ENCODE results near the gene ATP2B1.
"Not testable (repeated sequence)": the region's sequence is repeated elsewhere in the genome, so short reads cannot be mapped to it uniquely, and the experiment has no call there.

The ATP2B1 gene

DNA sequence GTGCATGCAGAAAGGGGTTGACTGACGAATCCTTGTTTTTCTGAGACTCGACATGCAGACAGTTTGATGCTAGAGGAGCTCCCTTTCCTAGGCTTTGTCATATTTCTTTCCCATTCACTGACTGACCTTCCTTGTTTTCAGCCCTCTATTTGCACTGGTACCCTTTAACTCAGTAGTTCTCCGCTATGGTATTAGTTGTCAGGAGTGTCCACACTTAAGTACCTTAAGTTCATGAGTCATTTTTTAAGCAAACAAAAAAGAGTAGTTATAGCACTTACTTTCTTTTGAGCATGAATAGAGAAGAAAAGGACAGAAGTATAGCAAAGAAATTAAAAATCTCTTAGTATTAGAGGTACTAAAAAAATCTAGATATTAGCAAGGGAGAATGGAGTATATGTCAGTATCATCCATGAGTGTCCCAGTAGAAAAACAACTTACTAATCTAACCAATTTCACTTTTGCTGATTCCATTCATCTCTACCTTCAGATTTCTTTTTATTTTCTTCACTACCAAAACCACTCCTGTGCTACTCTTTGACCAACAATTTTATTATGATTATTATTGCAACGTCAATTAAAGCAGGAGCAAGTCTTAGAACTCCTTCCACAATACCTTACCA is 8.3 kb downstream of the ATP2B1 start:
- no peak overlapping the region for H3K4me3 ChIP-seq (ENCODE audit: low read length)

DNA sequence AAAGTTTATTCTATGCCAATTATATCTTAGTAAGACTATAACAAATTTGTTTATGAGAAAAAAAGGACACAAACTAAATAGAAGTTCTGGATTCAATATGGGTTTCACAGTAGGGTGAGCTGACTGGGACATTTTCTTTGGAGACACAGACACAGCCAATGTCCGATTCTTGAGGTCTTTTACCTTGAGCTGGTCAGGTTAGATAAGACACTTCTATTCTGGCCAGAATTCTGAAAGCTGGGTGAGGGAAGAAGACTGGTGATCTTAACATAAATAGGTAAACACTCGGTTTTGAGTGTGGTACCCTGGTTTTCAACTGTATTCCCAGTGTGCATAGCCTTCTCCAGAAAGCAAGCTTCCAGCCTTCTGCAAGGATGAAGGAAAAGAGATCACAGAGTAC is 10.0 kb downstream of the ATP2B1 start:
- H3K4me3 ChIP-seq (ENCODE audit: low read length) = no peak overlapping the region
- no peak for DNase-seq (ENCODE audit: low read depth)
- TF ChIP-seq CTCF (IDR thresholded peaks at IDR 0.05; ENCODE audit: insufficient read depth, low read depth, low read length, missing control alignments) = no peak

More for the DNA sequence above, 8.3 kb downstream of the ATP2B1 start:
- peak; percentile 20 for DNase-seq (ENCODE audit: low read depth)
- TF ChIP-seq CTCF (IDR thresholded peaks at IDR 0.05; ENCODE audit: insufficient read depth, low read depth, low read length, missing control alignments) = no peak

DNA sequence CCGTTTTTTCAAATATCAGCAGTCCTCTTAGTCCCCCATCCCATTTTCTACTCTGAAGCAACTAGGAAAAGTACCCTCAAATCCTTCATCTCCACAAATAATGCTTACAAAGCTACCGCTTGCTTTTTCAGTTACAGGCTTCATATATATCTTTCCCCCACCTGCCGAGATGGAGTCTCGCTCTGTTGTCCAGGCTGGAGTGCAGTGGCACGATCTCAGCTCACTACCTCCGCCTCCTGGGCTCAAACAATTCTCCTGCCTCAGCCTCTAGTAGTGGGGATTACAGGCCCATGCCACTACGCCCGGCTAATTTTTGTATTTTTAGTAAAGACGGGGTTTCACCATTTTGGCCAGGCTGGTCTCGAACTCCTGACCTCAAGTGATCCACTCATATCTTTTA is 10.9 kb downstream of the ATP2B1 start:
- H3K4me3 ChIP-seq (ENCODE audit: low read length); DNase-seq (ENCODE audit: low read depth): not testable (repeated sequence)

- no peak overlapping the region for H3K4me3 ChIP-seq (ENCODE audit: low read length)
- no peak for TF ChIP-seq CTCF (IDR thresholded peaks at IDR 0.05; ENCODE audit: insufficient read depth, low read depth, low read length, missing control alignments)
- DNase-seq (ENCODE audit: low read depth) = no peak
Measured at GRCh38 chr12:89697296-89697695, 11.3 kb downstream of the ATP2B1 start.

DNA sequence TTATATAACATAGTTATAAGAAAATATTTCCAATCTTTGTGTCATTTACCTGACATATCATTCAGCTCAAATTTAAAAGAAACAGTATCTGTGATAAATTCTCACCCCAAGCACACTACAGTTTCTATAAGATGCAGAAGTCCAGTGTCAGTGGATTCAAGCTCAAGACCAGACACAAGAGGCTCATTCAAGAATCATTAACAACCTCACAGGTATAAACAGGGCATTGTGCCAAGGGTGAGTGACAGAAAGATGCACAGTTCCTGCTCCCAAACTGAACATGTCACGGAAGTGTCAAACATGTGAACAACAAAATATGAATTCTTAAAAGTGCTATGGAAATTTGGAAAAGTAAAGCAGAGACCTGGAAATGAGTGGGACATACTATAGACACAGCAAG is 12.8 kb downstream of the ATP2B1 start:
- no peak overlapping the region for H3K4me3 ChIP-seq (ENCODE audit: low read length)
- no peak for TF ChIP-seq CTCF (IDR thresholded peaks at IDR 0.05; ENCODE audit: insufficient read depth, low read depth, low read length, missing control alignments)
- DNase-seq (ENCODE audit: low read depth) = no peak

- DNase-seq (ENCODE audit: low read depth) = peak; percentile 66
- H3K4me3 ChIP-seq (ENCODE audit: low read length) = no peak overlapping the region
- no peak for TF ChIP-seq CTCF (IDR thresholded peaks at IDR 0.05; ENCODE audit: insufficient read depth, low read depth, low read length, missing control alignments)
Measured at GRCh38 chr12:89695100-89695499, 13.5 kb downstream of the ATP2B1 start.

DNA sequence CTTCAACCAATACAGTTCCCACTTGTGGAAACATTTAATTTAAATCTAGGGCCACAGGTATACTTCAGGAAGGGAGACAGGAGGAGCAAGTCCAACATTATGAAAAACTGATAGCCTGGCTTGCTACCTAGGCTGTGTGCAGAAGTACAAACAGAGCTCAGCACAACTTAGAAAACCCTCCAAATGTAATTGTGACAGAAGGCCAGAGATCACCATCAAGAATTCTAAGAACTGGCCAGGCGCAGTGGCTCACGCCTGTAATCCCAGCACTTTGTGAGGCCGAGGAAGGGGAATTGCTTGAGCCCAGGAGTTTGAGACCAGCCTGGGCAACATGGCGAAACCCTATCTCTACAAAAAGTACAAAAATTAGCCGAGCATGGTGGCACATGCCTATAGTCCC is 14.1 kb downstream of the ATP2B1 start:
- no peak overlapping the region for H3K4me3 ChIP-seq (ENCODE audit: low read length)
- DNase-seq (ENCODE audit: low read depth) = no peak
- TF ChIP-seq CTCF (IDR thresholded peaks at IDR 0.05; ENCODE audit: insufficient read depth, low read depth, low read length, missing control alignments) = no peak

Data from epithelial cell of esophagus (primary cell).